WERI-Rb-1 (cell line): ENCODE data around the gene ELP6.

Source experiments
- DNase-seq: peaks from one replicate; pipeline ENCODE4 v3.0.0-alpha.2; 2020
- H3K27ac ChIP-seq: fragments of 250-450 bp; sonication (Bioruptor Pico); 2 replicates; pipeline ENCODE4 v1.5.1; 2020; ENCODE audit warnings: mild to moderate bottlenecking, moderate library complexity
- H3K27me3 ChIP-seq: fragments of 250-450 bp; sonication (Bioruptor Pico); 2 replicates; pipeline ENCODE4 v1.5.1; 2021; ENCODE audit warnings: mild to moderate bottlenecking, low read depth, moderate library complexity; ENCODE audit not compliant: insufficient read depth, severe bottlenecking
- H3K36me3 ChIP-seq: fragments of 250-450 bp; sonication (Bioruptor Pico); 2 replicates; pipeline ENCODE4 v1.5.1; 2020; ENCODE audit warnings: mild to moderate bottlenecking, moderate library complexity
- H3K4me3 ChIP-seq: 2 replicates; pipeline ENCODE4 v1.5.1; 2011; ENCODE audit warnings: low read depth, mild to moderate bottlenecking, control low read depth, low read length
- H3K9me3 ChIP-seq: fragments of 250-450 bp; sonication (Bioruptor Pico); 2 replicates; pipeline ENCODE4 v1.5.1; 2021; ENCODE audit warnings: mild to moderate bottlenecking, moderate library complexity; ENCODE audit not compliant: severe bottlenecking
- CTCF ChIP-seq: IDR thresholded peaks from 2 replicates; pipeline ENCODE4 v1.5.1; 2011; ENCODE audit warnings: low read depth, mild to moderate bottlenecking, control low read depth, inconsistent platforms, low read length

Gene ELP6

GRCh38 chr3:47541583-47542108, 28.1 kb upstream of the ELP6 start:
- H3K9me3 ChIP-seq = no peaks in the 10 kb centered on the region
- H3K27me3 ChIP-seq = no peaks in the 10 kb centered on the region
- no peak for TF ChIP-seq CTCF
- DNase-seq = no peak
- no peak overlapping the region for H3K27ac ChIP-seq
- no peaks in the 10 kb centered on the region for H3K36me3 ChIP-seq
- no peak overlapping the region for H3K4me3 ChIP-seq

DNA sequence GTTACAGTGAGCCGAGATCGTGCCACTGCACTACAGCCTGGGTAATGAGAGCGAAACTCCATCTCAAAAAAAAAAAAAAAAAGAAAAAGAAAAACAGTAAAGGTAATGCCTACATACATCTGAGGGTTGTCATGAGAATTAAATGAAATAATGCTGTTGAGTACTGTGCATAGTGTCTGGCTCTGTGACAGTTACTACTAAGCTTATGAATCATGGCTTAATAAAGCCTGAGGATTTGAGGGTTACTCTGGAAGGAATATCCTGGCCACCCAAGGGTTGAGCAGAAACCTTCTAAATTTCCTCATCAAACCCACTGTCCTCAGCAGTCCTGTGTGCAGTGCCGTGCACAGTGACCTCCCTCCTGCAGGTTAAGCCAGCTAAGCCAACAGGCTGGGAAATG, 26.8 kb upstream of the ELP6 start:
- Histone ChIP-seq H3K9me3 (no peaks in the 10 kb centered on the region), H3K36me3 (no peaks in the 10 kb centered on the region), H3K27me3 (no peaks in the 10 kb centered on the region), H3K27ac (no peak overlapping the region), H3K4me3 (no peak overlapping the region)
- peak; percentile 20 for DNase-seq
- TF ChIP-seq CTCF = no peak

GRCh38 chr3:47536967-47537366, 23.5 kb upstream of the ELP6 start:
- TF ChIP-seq CTCF = no peak
- Histone ChIP-seq H3K9me3 (no peaks in the 10 kb centered on the region), H3K27me3 (no peaks in the 10 kb centered on the region), H3K36me3 (no peaks in the 10 kb centered on the region), H3K4me3 (no peak overlapping the region), H3K27ac (peak overlapping the region; percentile 28)
- no peak for DNase-seq

DNA sequence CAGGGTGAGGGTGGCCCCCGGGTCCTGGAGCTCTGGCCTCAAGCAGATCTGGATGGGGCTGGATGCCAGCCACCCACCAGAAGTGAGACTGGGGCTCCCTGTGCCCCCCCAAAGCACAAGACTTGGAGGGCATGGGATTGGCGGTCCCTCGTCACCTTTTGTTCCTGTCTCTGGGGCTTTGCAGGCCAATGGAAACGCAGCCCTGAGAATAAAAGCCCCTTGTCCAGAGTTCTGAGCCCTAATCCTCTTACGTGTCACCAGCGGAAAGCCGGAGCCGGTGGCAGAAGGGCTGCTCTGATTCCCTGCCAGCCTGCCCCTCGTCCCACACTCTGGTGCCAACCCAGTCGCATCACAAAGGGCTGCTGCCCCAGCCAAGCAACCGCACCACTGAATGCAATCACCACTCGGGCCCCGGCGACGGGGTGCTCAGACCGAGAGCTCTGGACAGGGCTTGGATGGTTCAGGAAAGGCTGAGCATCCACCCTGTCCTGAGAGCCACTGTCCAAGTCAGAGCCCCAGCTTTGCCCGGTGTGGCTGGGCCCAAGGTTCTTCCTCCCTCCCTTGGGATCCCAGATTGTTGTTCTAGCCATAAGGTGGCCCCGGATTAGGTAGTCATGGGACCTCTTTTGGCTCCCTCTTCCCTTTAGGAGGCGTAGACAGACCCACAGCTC, 22.8 kb upstream of the ELP6 start:
- Histone ChIP-seq H3K9me3 (no peaks in the 10 kb centered on the region), H3K4me3 (no peak overlapping the region), H3K27ac (peak overlapping the region; percentile 62), H3K27me3 (no peaks in the 10 kb centered on the region), H3K36me3 (no peaks in the 10 kb centered on the region)
- no peak for TF ChIP-seq CTCF
- peak; percentile 68 for DNase-seq

- DNase-seq = no peak
- no peaks in the 10 kb centered on the region for H3K27me3 ChIP-seq
- no peaks in the 10 kb centered on the region for H3K36me3 ChIP-seq
- no peaks in the 10 kb centered on the region for H3K9me3 ChIP-seq
- no peak for TF ChIP-seq CTCF
- no peak overlapping the region for H3K27ac ChIP-seq
- H3K4me3 ChIP-seq = no peak overlapping the region
These were observed 20.5 kb upstream of the ELP6 start for GRCh38 chr3:47533996-47534454.

DNA sequence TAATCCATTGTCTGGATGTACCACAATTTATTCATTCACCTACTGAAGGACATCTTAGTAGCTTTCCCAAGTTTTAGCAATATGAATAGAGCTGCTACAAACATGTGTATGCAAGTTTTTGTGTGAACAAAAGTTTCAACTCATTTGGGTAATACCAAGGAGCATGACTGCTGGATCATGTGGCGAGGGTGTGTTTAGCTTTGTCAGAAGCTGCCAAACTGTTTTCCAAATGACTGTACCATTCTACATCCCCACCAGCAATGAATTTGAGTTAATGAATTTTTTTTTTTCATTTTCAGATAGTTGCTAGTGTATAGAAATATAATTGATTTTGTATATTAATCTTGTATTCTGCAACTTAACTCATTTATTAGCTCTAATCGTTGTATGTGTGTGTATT, 20.0 kb upstream of the ELP6 start:
- H3K36me3 ChIP-seq = no peaks in the 10 kb centered on the region
- H3K27ac ChIP-seq = no peak overlapping the region
- DNase-seq = no peak
- TF ChIP-seq CTCF = no peak
- no peaks in the 10 kb centered on the region for H3K27me3 ChIP-seq
- H3K9me3 ChIP-seq = no peaks in the 10 kb centered on the region
- no peak overlapping the region for H3K4me3 ChIP-seq
